OCI-LY1 (cell line): Measurements from ENCODE around the gene SNRPD3.

Experiments
- EZH2 ChIP-seq: fragments of 200-600 bp; sonication (generic), shearing (Covaris generic); IDR thresholded peaks from 2 replicates; pipeline ENCODE4 v1.8.0; 2017; ENCODE audit warnings: borderline replicate concordance, mixed run types, mild to moderate bottlenecking, antibody characterized with exemption, low read length, moderate library complexity, mixed read lengths
- TF ChIP-seq, protein P1 (sequence below): fragments of 200-600 bp; sonication (generic), shearing (Covaris generic); IDR thresholded peaks from 2 replicates; pipeline ENCODE4 v1.5.1; 2017; ENCODE audit warnings: mild to moderate bottlenecking, antibody characterized with exemption, low read length, moderate library complexity, mixed read lengths

- TF ChIP-seq, protein P1, sequence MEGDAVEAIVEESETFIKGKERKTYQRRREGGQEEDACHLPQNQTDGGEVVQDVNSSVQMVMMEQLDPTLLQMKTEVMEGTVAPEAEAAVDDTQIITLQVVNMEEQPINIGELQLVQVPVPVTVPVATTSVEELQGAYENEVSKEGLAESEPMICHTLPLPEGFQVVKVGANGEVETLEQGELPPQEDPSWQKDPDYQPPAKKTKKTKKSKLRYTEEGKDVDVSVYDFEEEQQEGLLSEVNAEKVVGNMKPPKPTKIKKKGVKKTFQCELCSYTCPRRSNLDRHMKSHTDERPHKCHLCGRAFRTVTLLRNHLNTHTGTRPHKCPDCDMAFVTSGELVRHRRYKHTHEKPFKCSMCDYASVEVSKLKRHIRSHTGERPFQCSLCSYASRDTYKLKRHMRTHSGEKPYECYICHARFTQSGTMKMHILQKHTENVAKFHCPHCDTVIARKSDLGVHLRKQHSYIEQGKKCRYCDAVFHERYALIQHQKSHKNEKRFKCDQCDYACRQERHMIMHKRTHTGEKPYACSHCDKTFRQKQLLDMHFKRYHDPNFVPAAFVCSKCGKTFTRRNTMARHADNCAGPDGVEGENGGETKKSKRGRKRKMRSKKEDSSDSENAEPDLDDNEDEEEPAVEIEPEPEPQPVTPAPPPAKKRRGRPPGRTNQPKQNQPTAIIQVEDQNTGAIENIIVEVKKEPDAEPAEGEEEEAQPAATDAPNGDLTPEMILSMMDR, result no peak
- no peak for TF ChIP-seq EZH2
Observed at GRCh38 chr22:24515027-24515338, 40.8 kb upstream of the SNRPD3 start.
